Activated T-helper 2 cell treated with anti-CD3 and anti-CD28 coated beads, Interferon-gamma antibody, Interleukin-2, Interleukin-4, amounts not matched to agents 10 μg/mL and 5 μg/mL and 100 μg/mL, durations not matched to agents 14 hours and 24 hours and 36 hours (primary cell): Measurements from ENCODE around the gene OFD1. TPM values are rescaled to one million over a fixed set of nuclear protein-coding genes. Genes with fewer than 3 reads are reported as not detected.

ENCODE experiments used
- DNase-seq: peaks from one replicate; pipeline ENCODE4 v3.0.0; 2021; ENCODE audit warnings: low spot score
- H3K27ac Mint-ChIP-seq: one replicate; pipeline ENCODE4 v1.8.0; 2021; ENCODE audit warnings: mixed read lengths
- H3K27me3 Mint-ChIP-seq: one replicate; pipeline ENCODE4 v1.8.0; 2021; ENCODE audit warnings: low read depth, mixed read lengths
- H3K36me3 Mint-ChIP-seq: one replicate; pipeline ENCODE4 v1.8.0; 2021; ENCODE audit warnings: low read depth, mixed read lengths
- H3K4me1 Mint-ChIP-seq: one replicate; pipeline ENCODE4 v1.8.0; 2021; ENCODE audit warnings: low read depth, mixed read lengths
- H3K4me3 Mint-ChIP-seq: one replicate; pipeline ENCODE4 v1.8.0; 2021; ENCODE audit warnings: low read depth, mild to moderate bottlenecking, moderate library complexity, mixed read lengths
- H3K9me3 Mint-ChIP-seq: one replicate; pipeline ENCODE4 v1.8.0; 2021; ENCODE audit warnings: mixed read lengths
- intact Hi-C: fragments of 100-400 bp; cut with micrococcal nuclease; formaldehyde crosslinking; loops from one replicate; pipeline ENCODE4 v1.15.1; 2023
- total RNA-seq: library from RNA; stranded (reverse); gene quantifications from 2 replicates; pipeline ENCODE4 v1.2.3, GENCODE V29; 2022

Gene OFD1, protein sequence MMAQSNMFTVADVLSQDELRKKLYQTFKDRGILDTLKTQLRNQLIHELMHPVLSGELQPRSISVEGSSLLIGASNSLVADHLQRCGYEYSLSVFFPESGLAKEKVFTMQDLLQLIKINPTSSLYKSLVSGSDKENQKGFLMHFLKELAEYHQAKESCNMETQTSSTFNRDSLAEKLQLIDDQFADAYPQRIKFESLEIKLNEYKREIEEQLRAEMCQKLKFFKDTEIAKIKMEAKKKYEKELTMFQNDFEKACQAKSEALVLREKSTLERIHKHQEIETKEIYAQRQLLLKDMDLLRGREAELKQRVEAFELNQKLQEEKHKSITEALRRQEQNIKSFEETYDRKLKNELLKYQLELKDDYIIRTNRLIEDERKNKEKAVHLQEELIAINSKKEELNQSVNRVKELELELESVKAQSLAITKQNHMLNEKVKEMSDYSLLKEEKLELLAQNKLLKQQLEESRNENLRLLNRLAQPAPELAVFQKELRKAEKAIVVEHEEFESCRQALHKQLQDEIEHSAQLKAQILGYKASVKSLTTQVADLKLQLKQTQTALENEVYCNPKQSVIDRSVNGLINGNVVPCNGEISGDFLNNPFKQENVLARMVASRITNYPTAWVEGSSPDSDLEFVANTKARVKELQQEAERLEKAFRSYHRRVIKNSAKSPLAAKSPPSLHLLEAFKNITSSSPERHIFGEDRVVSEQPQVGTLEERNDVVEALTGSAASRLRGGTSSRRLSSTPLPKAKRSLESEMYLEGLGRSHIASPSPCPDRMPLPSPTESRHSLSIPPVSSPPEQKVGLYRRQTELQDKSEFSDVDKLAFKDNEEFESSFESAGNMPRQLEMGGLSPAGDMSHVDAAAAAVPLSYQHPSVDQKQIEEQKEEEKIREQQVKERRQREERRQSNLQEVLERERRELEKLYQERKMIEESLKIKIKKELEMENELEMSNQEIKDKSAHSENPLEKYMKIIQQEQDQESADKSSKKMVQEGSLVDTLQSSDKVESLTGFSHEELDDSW
- 21.0 and 23.4 TPM in 2 replicates for total RNA-seq

DNA sequence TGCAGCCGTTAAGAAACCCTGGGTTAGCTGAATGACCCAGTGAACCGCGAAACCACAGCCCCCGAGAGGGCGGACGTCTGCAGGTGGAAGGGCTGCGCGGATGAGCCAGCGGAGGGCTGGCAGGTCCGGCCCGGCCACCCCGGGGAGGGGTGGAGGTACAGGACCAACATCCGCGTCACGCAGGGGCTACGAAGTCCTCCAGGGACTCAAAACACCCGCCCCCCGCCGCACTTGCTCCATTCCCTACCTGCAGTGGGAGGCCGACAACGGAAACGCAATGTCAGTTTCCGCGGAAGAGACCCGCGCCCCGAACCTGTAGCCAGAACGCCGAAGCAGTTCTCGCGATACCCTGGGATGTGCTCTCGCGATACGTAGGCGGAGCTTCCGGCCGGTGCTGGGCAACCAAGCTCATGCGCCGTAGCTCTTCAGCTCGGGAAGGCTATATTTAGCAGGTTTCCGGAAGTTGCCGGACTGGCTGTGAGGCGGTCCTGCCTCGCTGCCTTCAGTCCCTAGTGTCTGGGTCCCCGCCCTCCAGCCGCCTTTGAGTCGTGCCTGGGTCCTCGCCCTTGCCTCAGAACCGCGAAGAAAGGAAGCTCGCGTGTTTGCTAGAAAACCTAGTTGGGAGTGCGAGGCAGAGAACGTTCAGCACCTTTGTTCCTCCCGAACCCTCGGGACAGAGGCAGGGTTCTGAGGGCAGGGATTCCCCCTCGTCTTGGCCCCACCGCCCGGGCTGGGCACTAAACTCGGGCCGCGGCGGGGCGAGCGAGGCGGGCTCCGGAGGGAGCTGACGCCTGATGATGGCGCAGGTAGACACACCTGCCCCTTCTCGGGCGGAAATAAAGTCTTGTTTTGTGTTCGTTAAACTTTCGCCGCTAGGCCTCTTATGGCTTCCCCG is at the start of gene OFD1, which contains the start of gene TRAPPC2:
TSS of gene OFD1 (plus strand) at position 471 of the 895 bp plus-strand sequence. CDS start at position 795, 324 bp downstream.
TSS of gene TRAPPC2 (minus strand) at position 343 of the 895 bp plus-strand sequence. CDS start 14,657 bp downstream, outside the sequence.
- peak within 1 kb of the TSS; percentile 95 for H3K4me3 Mint-ChIP-seq
- H3K27me3 Mint-ChIP-seq: no peaks in the 10 kb centered on the region
- H3K36me3 Mint-ChIP-seq: peaks cover 44% of the 10 kb centered on the region
- peak within 1 kb of the TSS; percentile 96 for H3K27ac Mint-ChIP-seq
- H3K9me3 Mint-ChIP-seq: no peaks in the 10 kb centered on the region
- H3K4me1 Mint-ChIP-seq: peaks cover 39% of the 10 kb centered on the region
- DNase-seq: peak; percentile 87
- intact Hi-C loops: loop anchor here (1.0 to 10.0 kb wide), 5 partner anchors 8 to 780 kb away; partner anchors contain the start of genes GEMIN8, RAB9A and TCEANC

- Mint-ChIP-seq H3K27ac (no peak overlapping the region), H3K36me3 (peaks cover 8% of the 10 kb centered on the region), H3K4me1 (peaks cover 23% of the 10 kb centered on the region), H3K9me3 (no peaks in the 10 kb centered on the region), H3K27me3 (no peaks in the 10 kb centered on the region), H3K4me3 (no peak overlapping the region)
- DNase-seq: no peak
- intact Hi-C loops: no loop called here
Measured at GRCh38 chrX:13685126-13685763, 49.3 kb upstream of the OFD1 start.

DNA sequence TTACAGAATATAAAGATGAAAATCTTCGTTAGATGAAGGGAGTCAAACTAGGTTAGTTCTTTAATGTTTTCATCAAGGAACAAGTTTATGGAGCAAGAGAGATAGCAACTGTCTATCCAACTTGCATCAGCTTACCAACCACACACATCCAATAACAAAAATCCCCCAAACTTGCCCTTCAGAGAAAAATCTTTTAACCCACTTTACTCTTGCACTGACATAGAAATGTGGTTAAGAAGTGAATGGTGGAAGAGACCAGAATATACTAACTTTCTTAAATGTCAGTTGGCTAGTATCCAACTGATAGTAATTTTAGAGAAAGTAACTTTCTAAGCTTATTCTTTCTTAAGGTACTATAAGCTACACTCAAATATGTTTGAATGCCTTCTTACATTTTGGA is 47.3 kb upstream of the OFD1 start:
- Mint-ChIP-seq H3K27me3 (no peaks in the 10 kb centered on the region), H3K4me1 (peaks cover 33% of the 10 kb centered on the region), H3K4me3 (peak overlapping the region; percentile 10), H3K27ac (peak overlapping the region; percentile 83), H3K36me3 (peaks cover 3% of the 10 kb centered on the region), H3K9me3 (no peaks in the 10 kb centered on the region)
- no peak for DNase-seq
- intact Hi-C loops: no loop called here

DNA sequence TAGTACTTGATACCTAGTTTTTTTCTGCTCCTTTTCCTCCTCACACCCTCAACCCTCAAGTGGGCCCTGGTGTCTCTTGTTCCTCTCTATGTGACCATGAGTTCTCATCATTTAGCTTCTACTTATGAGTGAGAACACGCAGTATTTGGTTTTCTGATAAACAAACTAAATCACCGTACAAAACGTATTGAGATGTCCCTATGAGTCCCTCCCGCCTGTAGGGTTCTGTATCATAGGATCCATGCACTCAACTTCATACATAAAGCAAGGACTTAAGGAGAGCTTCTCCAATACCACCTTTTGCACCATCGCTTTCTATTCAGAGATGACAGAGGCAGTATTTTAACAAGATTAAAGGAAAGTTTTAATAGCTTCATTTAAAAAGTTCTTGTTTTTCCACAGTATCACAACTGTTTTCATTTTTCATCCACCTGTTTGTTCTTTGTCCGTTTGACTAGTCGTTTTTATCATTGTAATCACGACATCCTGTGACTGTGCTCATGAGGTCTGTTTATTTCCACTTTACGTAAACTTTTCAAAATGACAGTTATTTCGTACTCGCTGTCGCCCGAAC is 46.1 kb upstream of the OFD1 start:
- peak overlapping the region; percentile 93 for H3K27ac Mint-ChIP-seq
- H3K36me3 Mint-ChIP-seq: peaks cover 13% of the 10 kb centered on the region
- H3K9me3 Mint-ChIP-seq: no peaks in the 10 kb centered on the region
- intact Hi-C loops: loop anchor here (1.0 to 2.0 kb wide), 3 partner anchors 19 to 46 kb away; partner anchors contain the start of genes OFD1, TCEANC and TRAPPC2
- no peak for DNase-seq
- H3K27me3 Mint-ChIP-seq: no peaks in the 10 kb centered on the region
- peak overlapping the region; percentile 87 for H3K4me3 Mint-ChIP-seq
- peaks cover 45% of the 10 kb centered on the region for H3K4me1 Mint-ChIP-seq

- DNase-seq: peak; percentile 71
- peaks cover 48% of the 10 kb centered on the region for H3K4me1 Mint-ChIP-seq
- no peaks in the 10 kb centered on the region for H3K9me3 Mint-ChIP-seq
- H3K27me3 Mint-ChIP-seq: no peaks in the 10 kb centered on the region
- peaks cover 10% of the 10 kb centered on the region for H3K36me3 Mint-ChIP-seq
- peak within 1 kb of the TSS; percentile 93 for H3K27ac Mint-ChIP-seq
- H3K4me3 Mint-ChIP-seq: peak within 1 kb of the TSS; percentile 87
- intact Hi-C loops: loop anchor here (1.0 to 2.0 kb wide), 3 partner anchors 20 to 46 kb away; partner anchors contain the start of genes OFD1, TCEANC and TRAPPC2
Measured at GRCh38 chrX:13688958-13689740, 45.4 kb upstream of the OFD1 start, which contains the start of gene RAB9A. TSS of gene RAB9A (plus strand) at chrX:13689128. CDS start at chrX:13708747, 19,619 bp downstream.

DNA sequence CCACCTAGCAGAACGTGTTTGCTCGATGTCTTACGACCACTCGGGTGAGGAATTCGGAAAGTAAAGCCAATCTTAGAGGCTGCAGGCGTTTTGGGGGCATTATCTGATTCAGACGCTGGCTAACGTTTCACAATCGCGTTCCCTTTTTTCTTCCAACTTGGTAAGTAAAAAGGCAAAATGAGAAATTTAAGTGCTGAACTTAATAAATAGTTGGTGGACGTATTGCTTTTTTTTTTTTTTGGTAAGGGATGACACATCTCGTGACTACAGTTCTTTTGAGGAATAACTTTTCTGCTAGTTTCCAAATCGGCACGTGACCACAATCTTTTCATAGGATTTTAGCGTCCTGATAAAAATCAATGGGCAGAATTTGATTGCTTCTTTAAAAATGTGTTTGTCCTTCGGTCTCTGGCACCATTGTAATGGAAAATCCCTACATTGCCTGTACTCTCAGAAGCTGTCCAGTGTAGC is 44.8 kb upstream of the OFD1 start:
- intact Hi-C loops: loop anchor here (2.0 kb wide), 1 partner anchor 45 kb away; the partner anchor contains the start of genes OFD1 and TRAPPC2
- Mint-ChIP-seq H3K9me3 (no peaks in the 10 kb centered on the region), H3K4me3 (peak overlapping the region; percentile 87), H3K27ac (peak overlapping the region; percentile 62), H3K27me3 (no peaks in the 10 kb centered on the region), H3K36me3 (peaks cover 10% of the 10 kb centered on the region), H3K4me1 (peaks cover 48% of the 10 kb centered on the region)
- no peak for DNase-seq

DNA sequence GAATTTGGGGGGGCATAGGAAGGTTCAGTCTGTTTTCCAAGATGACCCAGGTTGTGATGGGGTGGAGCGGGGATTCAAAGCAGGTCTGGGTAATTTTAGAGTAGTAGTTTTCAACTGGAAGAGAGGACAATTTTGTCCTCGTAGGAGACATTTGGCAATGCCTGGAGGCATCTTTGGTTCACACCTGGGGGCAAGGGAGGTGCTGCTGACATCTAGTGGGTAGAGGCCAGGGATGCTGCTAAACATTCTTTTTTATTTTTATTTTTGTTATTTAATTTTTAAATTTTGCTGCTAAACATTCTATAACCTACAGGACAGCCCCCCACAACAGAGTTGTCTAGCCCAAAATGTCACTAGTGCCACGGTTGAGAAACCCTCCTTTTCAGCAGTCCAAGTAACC is 43.7 kb upstream of the OFD1 start:
- H3K9me3 Mint-ChIP-seq: no peaks in the 10 kb centered on the region
- peak overlapping the region; percentile 87 for H3K4me3 Mint-ChIP-seq
- peaks cover 48% of the 10 kb centered on the region for H3K4me1 Mint-ChIP-seq
- no peak for DNase-seq
- intact Hi-C loops: no loop called here
- H3K36me3 Mint-ChIP-seq: peaks cover 10% of the 10 kb centered on the region
- no peak overlapping the region for H3K27ac Mint-ChIP-seq
- no peaks in the 10 kb centered on the region for H3K27me3 Mint-ChIP-seq

GRCh38 chrX:13691841-13692371 is 42.6 kb upstream of the OFD1 start:
- Mint-ChIP-seq H3K36me3 (peaks cover 10% of the 10 kb centered on the region), H3K4me3 (peak overlapping the region; percentile 39), H3K27ac (no peak overlapping the region), H3K27me3 (no peaks in the 10 kb centered on the region), H3K4me1 (peaks cover 51% of the 10 kb centered on the region), H3K9me3 (no peaks in the 10 kb centered on the region)
- no peak for DNase-seq
- intact Hi-C loops: no loop called here

DNA sequence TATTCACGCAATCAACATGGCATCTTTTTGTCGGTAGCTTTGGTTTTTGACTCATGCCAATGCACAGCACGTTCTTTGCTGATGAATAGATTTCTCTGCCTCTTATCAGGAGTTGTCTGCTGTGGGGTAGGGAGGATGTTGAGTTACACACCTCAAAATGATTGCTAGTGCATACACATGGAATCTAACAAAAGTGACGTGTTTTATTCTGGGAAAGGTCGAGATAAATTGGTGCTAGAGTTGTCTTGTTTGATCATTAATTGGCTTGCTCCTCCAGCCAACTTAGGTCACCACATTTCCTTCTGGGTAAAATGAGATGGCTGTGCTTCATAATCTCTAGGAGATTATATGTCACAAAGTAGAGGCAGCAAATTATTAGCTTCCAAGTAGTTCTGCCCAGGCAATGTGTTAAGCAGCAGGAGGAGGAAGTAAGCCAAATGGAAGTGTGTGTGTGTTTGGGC is 41.7 kb upstream of the OFD1 start:
- H3K4me3 Mint-ChIP-seq: no peak overlapping the region
- H3K4me1 Mint-ChIP-seq: peaks cover 53% of the 10 kb centered on the region
- peaks cover 13% of the 10 kb centered on the region for H3K36me3 Mint-ChIP-seq
- DNase-seq: no peak
- intact Hi-C loops: no loop called here
- H3K27me3 Mint-ChIP-seq: no peaks in the 10 kb centered on the region
- H3K27ac Mint-ChIP-seq: peak overlapping the region; percentile 11
- no peaks in the 10 kb centered on the region for H3K9me3 Mint-ChIP-seq

DNA sequence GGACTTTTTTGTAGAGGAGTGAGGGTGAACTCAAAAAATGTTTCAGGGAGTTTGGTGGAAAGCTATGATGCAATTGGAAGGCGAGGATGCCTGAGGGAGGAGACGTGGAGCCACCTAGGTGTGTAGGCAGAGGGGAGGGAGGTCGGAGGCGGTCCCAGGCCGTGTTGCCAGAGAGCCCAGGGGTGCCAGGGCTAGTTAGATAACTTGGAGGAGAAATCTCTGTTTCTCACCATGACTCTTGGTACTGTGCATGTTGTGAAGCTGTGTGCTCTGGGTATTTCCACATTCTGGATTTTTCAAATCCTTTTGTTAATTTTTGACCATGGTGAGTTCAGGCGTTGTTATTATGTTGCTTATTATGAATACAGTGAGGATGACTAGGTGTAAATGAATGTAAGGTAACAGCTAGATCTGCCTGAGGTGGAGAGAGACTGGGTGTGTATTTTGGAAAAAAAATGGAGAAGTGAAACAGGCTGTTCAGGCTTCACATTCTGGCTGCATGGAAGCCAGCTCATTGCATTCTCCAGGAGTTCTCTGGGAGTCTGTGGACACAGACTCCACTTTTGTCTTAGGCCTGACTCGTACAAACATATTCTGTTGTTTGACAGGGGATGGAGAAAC is 41.1 kb upstream of the OFD1 start:
- no peak overlapping the region for H3K4me3 Mint-ChIP-seq
- peaks cover 47% of the 10 kb centered on the region for H3K4me1 Mint-ChIP-seq
- intact Hi-C loops: no loop called here
- peaks cover 13% of the 10 kb centered on the region for H3K36me3 Mint-ChIP-seq
- H3K27ac Mint-ChIP-seq: peak overlapping the region; percentile 5
- H3K9me3 Mint-ChIP-seq: no peaks in the 10 kb centered on the region
- no peak for DNase-seq
- no peaks in the 10 kb centered on the region for H3K27me3 Mint-ChIP-seq
